H7 (cell line): ENCODE data around the gene SPSB2. TPM values are rescaled to one million over a fixed set of nuclear protein-coding genes. Genes with fewer than 3 reads are reported as not detected.

ENCODE experiments used
- DNase-seq: peaks from one replicate; pipeline ENCODE4 v3.0.0; 2012
- H3K27me3 ChIP-seq: 2 replicates; pipeline ENCODE4 v1.6.0; 2011; ENCODE audit warnings: mild to moderate bottlenecking, low read length; ENCODE audit not compliant: control insufficient read depth, insufficient read depth
- H3K36me3 ChIP-seq: replicated peaks from 2 replicates; pipeline ENCODE4 v1.5.1; 2011; ENCODE audit warnings: low read length; ENCODE audit not compliant: control insufficient read depth, insufficient read depth
- H3K4me3 ChIP-seq: 2 replicates; pipeline ENCODE4 v1.5.1; 2011; ENCODE audit warnings: low read depth, mild to moderate bottlenecking, control low read depth, low read length, moderate library complexity; ENCODE audit not compliant: insufficient read depth
- total RNA-seq: library from RNA; depleted of rRNA; stranded (reverse); fragments of >200 nt; shearing (Covaris generic); gene quantifications from 2 replicates; pipeline ENCODE4 v1.2.3, GENCODE V29; 2014

Gene SPSB2
- total RNA-seq, 1 experiment from 2014 or later = 28.7 TPM

- Histone ChIP-seq H3K36me3 (peaks cover 16% of the 10 kb centered on the region), H3K4me3 (peak within 1 kb of the TSS; percentile 97), H3K27me3 (peaks cover 39% of the 10 kb centered on the region)
- DNase-seq = peak; percentile 93
Measured at GRCh38 chr12:6827982-6828780, 44.9 kb downstream of the SPSB2 start, which contains the start of gene P3H3. TSS of gene P3H3 (plus strand) at chr12:6828407. CDS start at chr12:6828441, 34 bp downstream.

- DNase-seq = peak; percentile 94
- H3K4me3 ChIP-seq = peak overlapping the region; percentile 28
- H3K36me3 ChIP-seq = peaks cover 16% of the 10 kb centered on the region
- H3K27me3 ChIP-seq = peaks cover 46% of the 10 kb centered on the region
Measured at GRCh38 chr12:6827437-6827911, 45.6 kb downstream of the SPSB2 start.

GRCh38 chr12:6826734-6827436, 46.2 kb downstream of the SPSB2 start:
- Histone ChIP-seq H3K36me3 (peaks cover 13% of the 10 kb centered on the region), H3K27me3 (peaks cover 52% of the 10 kb centered on the region), H3K4me3 (no peak overlapping the region)
- DNase-seq = peak; percentile 63

- DNase-seq = peak; percentile 53
- Histone ChIP-seq H3K27me3 (peaks cover 53% of the 10 kb centered on the region), H3K36me3 (peaks cover 6% of the 10 kb centered on the region; the same call in 1 of the 2 replicates), H3K4me3 (no peak overlapping the region)
Measured at GRCh38 chr12:6826125-6826733, 46.9 kb downstream of the SPSB2 start.

- peak; percentile 96 for DNase-seq
- peaks cover 55% of the 10 kb centered on the region for H3K27me3 ChIP-seq
- peak overlapping the region; percentile 57 for H3K4me3 ChIP-seq
- peaks cover 1% of the 10 kb centered on the region; the same call in 1 of the 2 replicates for H3K36me3 ChIP-seq
Measured at GRCh38 chr12:6825398-6826124, 47.5 kb downstream of the SPSB2 start.

GRCh38 chr12:6824901-6825381, 48.2 kb downstream of the SPSB2 start:
- no peaks in the 10 kb centered on the region for H3K36me3 ChIP-seq
- DNase-seq = peak; percentile 67
- peaks cover 62% of the 10 kb centered on the region for H3K27me3 ChIP-seq
- peak overlapping the region; percentile 57 for H3K4me3 ChIP-seq

GRCh38 chr12:6824085-6824775, 48.9 kb downstream of the SPSB2 start:
- peaks cover 66% of the 10 kb centered on the region for H3K27me3 ChIP-seq
- peak; percentile 45 for DNase-seq
- H3K4me3 ChIP-seq = no peak overlapping the region
- no peaks in the 10 kb centered on the region for H3K36me3 ChIP-seq

GRCh38 chr12:6823182-6824084, 49.7 kb downstream of the SPSB2 start:
- Histone ChIP-seq H3K27me3 (peaks cover 66% of the 10 kb centered on the region), H3K36me3 (no peaks in the 10 kb centered on the region), H3K4me3 (no peak overlapping the region)
- peak; percentile 53 for DNase-seq

GRCh38 chr12:6822426-6823135, 50.5 kb downstream of the SPSB2 start:
- Histone ChIP-seq H3K27me3 (peaks cover 66% of the 10 kb centered on the region), H3K4me3 (peak overlapping the region; percentile 69), H3K36me3 (no peaks in the 10 kb centered on the region)
- DNase-seq = peak; percentile 40

GRCh38 chr12:6821591-6822425, 51.3 kb downstream of the SPSB2 start, which contains the start of gene GPR162:
TSS of gene GPR162 (plus strand) at chr12:6821821. CDS start at chr12:6823899, 2,078 bp downstream.
- DNase-seq = peak; percentile 95
- Histone ChIP-seq H3K4me3 (peak within 1 kb of the TSS; percentile 69), H3K27me3 (peaks cover 62% of the 10 kb centered on the region), H3K36me3 (no peaks in the 10 kb centered on the region)
